ENCODE results near the gene RPUSD2.

DNA sequence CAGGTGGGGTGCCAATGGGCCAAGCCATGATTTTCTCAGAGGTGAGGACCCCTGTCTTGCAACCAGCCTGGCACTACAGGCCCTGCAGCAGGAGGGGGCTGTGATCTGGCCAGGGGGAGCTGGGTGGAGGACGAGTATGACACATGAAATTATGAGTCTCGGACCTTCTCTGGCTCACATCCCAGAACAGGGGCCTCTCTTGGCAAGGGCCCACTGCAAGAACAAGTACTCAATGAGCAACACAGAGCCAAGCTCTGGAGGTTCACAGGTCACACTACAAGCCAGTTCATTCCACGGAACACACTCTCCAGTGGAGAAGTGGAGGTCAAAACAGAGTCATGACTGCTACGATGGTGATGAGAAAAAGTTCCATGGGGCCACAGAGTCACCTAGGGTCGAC is 32.6 kb upstream of the RPUSD2 start:
- TF ChIP-seq, protein P1, sequence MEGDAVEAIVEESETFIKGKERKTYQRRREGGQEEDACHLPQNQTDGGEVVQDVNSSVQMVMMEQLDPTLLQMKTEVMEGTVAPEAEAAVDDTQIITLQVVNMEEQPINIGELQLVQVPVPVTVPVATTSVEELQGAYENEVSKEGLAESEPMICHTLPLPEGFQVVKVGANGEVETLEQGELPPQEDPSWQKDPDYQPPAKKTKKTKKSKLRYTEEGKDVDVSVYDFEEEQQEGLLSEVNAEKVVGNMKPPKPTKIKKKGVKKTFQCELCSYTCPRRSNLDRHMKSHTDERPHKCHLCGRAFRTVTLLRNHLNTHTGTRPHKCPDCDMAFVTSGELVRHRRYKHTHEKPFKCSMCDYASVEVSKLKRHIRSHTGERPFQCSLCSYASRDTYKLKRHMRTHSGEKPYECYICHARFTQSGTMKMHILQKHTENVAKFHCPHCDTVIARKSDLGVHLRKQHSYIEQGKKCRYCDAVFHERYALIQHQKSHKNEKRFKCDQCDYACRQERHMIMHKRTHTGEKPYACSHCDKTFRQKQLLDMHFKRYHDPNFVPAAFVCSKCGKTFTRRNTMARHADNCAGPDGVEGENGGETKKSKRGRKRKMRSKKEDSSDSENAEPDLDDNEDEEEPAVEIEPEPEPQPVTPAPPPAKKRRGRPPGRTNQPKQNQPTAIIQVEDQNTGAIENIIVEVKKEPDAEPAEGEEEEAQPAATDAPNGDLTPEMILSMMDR (optimal IDR thresholded peaks at IDR 0.05 in 1 of 3, IDR thresholded peaks at IDR 0.05 in 1 of 3, conservative IDR thresholded peaks at IDR 0.05 in 1 of 3; ENCODE audit: extremely low read depth in 1 of 3, insufficient read depth in 2 of 3, low read length in 3 of 3), result no peak
- no peak for TF ChIP-seq EZH2 (IDR thresholded peaks at IDR 0.05; ENCODE audit: low read length)

Measured in keratinocyte (primary cell).